Loucy (cell line): ENCODE results near the gene PRKCE.

Experiments used
- H2AFZ ChIP-seq: fragments of 200-600 bp; sonication (generic); 2 replicates; pipeline ENCODE4 v1.6.0; 2016; ENCODE audit warnings: antibody characterized with exemption, mild to moderate bottlenecking, low read length, moderate library complexity
- H3F3A ChIP-seq: fragments of 200-600 bp; 2 replicates; pipeline ENCODE4 v1.6.0; 2016; ENCODE audit warnings: antibody characterized with exemption, low read depth, mild to moderate bottlenecking
- H3K27me3 ChIP-seq: fragments of 200-600 bp; sonication (generic); 2 replicates; pipeline ENCODE4 v1.6.1; 2014; ENCODE audit warnings: low read length, mild to moderate bottlenecking; ENCODE audit not compliant: insufficient read depth, poor library complexity, severe bottlenecking
- H3K36me3 ChIP-seq: fragments of 200-600 bp; sonication (generic); 2 replicates; pipeline ENCODE4 v1.6.1; 2016; ENCODE audit warnings: low read length; ENCODE audit not compliant: insufficient read depth
- H3K4me1 ChIP-seq: fragments of 200-600 bp; sonication (generic); 2 replicates; pipeline ENCODE4 v1.5.1; 2014; ENCODE audit warnings: low read length, mild to moderate bottlenecking; ENCODE audit not compliant: insufficient read depth, poor library complexity, severe bottlenecking
- H3K4me2 ChIP-seq: fragments of 200-600 bp; sonication (generic); 2 replicates; pipeline ENCODE4 v1.6.0; 2014; ENCODE audit warnings: antibody characterized with exemption, low read length, low read depth, mild to moderate bottlenecking; ENCODE audit not compliant: poor library complexity, severe bottlenecking
- H3K4me3 ChIP-seq: fragments of 200-600 bp; sonication (generic); 2 replicates; pipeline ENCODE4 v1.5.1; 2014; ENCODE audit warnings: low read length, mild to moderate bottlenecking, mixed read lengths; ENCODE audit not compliant: poor library complexity, severe bottlenecking
- H3K79me2 ChIP-seq: fragments of 200-600 bp; sonication (generic); 2 replicates; pipeline ENCODE4 v1.6.1; 2014; ENCODE audit warnings: low read length; ENCODE audit not compliant: insufficient read depth
- H3K9ac ChIP-seq: fragments of 200-600 bp; sonication (generic); 2 replicates; pipeline ENCODE4 v1.6.0; 2014; ENCODE audit warnings: mild to moderate bottlenecking, low read depth, low read length, moderate library complexity; ENCODE audit not compliant: poor library complexity, severe bottlenecking
- H3K9me2 ChIP-seq: fragments of 200-600 bp; sonication (generic); replicated peaks from 2 replicates; pipeline ENCODE4 v1.6.1; 2016; ENCODE audit warnings: low read depth, low read length, mixed read lengths
- H3K9me3 ChIP-seq: fragments of 200-600 bp; sonication (generic); 2 replicates; pipeline ENCODE4 v1.6.1; 2014; ENCODE audit warnings: mild to moderate bottlenecking, antibody characterized with exemption, low read length, low read depth; ENCODE audit not compliant: insufficient read depth
- H4K20me1 ChIP-seq: fragments of 200-600 bp; sonication (generic); 2 replicates; pipeline ENCODE4 v1.6.0; 2014; ENCODE audit warnings: antibody characterized with exemption, low read length, mild to moderate bottlenecking; ENCODE audit not compliant: insufficient read depth, poor library complexity, severe bottlenecking
- EZH2phosphoT487 ChIP-seq: fragments of 200-600 bp; IDR thresholded peaks from 2 replicates; pipeline ENCODE4 v1.6.1; 2018; ENCODE audit warnings: antibody characterized with exemption, mild to moderate bottlenecking, moderate library complexity, borderline replicate concordance
- TF ChIP-seq, protein P1 (sequence below): fragments of 200-600 bp; sonication (generic); conservative IDR thresholded peaks from 2 replicates; pipeline ENCODE4 v1.5.1; 2014; ENCODE audit warnings: mild to moderate bottlenecking, antibody characterized with exemption, low read length

PRKCE gene

DNA sequence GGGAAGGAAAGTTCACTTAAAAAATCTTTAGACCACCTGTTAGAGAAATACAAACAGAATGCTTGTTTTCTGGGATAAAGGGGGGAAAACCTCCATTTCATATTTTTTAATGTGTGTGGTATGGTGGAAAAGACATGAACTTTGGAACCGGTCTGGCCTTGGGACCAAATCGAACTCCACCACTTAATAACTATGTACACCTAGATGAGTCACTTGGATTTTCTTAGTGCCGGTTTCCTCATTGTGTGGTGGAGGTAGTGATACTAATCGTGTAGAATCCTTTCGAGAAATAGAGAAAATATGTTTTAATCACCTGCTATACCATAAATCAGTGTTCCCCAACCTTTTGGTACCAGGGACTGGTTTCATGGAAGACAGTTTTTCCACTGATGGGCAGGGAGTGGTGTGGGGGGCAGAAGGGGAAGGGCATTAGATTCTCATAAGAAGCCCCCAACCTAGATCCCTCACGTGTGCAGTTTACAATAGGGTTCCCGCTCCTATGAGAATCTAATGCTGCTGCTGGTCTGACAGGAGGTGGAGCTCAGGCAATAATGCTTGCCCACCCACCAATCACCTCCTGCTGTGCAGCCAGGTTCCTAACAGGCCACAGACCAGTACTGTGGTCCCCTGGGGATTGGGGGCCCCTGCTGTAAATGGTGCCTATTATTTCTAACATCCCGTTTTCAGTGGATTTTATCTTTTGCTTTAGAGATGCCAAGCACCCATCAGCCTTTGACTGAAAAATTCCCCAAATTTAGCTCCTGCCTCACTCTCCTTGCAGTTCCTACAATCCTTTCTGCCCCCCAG lies 308.8 kb downstream of the PRKCE start:
- Histone ChIP-seq H3K79me2 (peaks cover 8% of the 10 kb centered on the region; the same call in 1 of the 2 replicates), H3K4me3 (no peak overlapping the region), H3F3A (peaks cover 9% of the 10 kb centered on the region; the same call in 1 of the 2 replicates), H2AFZ (no peak overlapping the region), H3K4me1 (peaks cover 41% of the 10 kb centered on the region), H3K9ac (no peak overlapping the region), H3K4me2 (peak overlapping the region; percentile 55), H3K9me3 (no peaks in the 10 kb centered on the region), H3K27me3 (no peaks in the 10 kb centered on the region), H4K20me1 (no peaks in the 10 kb centered on the region), H3K9me2 (no peaks in the 10 kb centered on the region), H3K36me3 (no peaks in the 10 kb centered on the region)
- TF ChIP-seq EZH2phosphoT487: no peak
- TF ChIP-seq, protein P1, sequence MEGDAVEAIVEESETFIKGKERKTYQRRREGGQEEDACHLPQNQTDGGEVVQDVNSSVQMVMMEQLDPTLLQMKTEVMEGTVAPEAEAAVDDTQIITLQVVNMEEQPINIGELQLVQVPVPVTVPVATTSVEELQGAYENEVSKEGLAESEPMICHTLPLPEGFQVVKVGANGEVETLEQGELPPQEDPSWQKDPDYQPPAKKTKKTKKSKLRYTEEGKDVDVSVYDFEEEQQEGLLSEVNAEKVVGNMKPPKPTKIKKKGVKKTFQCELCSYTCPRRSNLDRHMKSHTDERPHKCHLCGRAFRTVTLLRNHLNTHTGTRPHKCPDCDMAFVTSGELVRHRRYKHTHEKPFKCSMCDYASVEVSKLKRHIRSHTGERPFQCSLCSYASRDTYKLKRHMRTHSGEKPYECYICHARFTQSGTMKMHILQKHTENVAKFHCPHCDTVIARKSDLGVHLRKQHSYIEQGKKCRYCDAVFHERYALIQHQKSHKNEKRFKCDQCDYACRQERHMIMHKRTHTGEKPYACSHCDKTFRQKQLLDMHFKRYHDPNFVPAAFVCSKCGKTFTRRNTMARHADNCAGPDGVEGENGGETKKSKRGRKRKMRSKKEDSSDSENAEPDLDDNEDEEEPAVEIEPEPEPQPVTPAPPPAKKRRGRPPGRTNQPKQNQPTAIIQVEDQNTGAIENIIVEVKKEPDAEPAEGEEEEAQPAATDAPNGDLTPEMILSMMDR: no peak

DNA sequence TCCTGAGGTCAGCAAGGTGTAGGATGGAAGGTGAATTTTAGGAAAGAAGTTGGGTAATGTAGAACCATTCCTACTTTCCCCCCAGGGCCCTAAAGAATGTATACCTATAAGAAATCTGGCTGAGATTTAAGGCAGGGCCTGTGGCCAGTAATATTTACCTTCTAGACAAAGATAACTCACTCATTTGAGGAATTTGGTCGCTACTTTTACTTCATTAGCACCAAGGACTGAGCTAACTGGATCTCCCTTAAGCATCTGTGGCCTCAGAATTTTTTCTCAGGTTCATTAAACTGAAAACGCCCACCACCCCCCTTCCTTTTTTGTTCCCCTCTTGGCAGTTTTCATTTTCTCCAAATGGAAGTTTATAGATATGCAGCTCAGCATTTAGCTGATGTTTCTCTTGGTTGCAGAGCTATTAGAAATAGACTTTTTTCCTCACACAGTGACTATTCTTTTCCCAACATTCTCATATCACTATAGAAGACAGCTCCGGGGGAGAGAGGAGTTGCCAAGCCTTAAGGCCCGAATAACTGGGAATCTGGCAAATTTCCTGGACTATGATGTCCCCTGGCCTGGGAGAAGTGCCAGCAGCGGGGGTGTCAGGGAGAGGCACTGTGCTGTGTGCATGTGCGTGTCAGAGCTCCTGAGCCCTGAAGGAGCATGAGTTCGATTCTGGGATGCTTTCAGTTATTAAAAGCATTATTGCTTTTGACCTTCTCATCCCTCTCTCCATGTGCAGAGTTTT lies 310.9 kb downstream of the PRKCE start:
- no peak overlapping the region for H3K4me2 ChIP-seq
- no peaks in the 10 kb centered on the region for H3K9me3 ChIP-seq
- H4K20me1 ChIP-seq: no peaks in the 10 kb centered on the region
- no peak overlapping the region for H2AFZ ChIP-seq
- no peaks in the 10 kb centered on the region for H3K36me3 ChIP-seq
- no peak for TF ChIP-seq EZH2phosphoT487
- TF ChIP-seq, protein P1: no peak
- no peak overlapping the region for H3K4me3 ChIP-seq
- peaks cover 20% of the 10 kb centered on the region; the same call in 1 of the 2 replicates for H3K79me2 ChIP-seq
- H3K4me1 ChIP-seq: peaks cover 56% of the 10 kb centered on the region
- no peaks in the 10 kb centered on the region for H3K27me3 ChIP-seq
- H3K9me2 ChIP-seq: no peaks in the 10 kb centered on the region
- no peak overlapping the region for H3K9ac ChIP-seq
- H3F3A ChIP-seq: peaks cover 10% of the 10 kb centered on the region; the same call in 1 of the 2 replicates

DNA sequence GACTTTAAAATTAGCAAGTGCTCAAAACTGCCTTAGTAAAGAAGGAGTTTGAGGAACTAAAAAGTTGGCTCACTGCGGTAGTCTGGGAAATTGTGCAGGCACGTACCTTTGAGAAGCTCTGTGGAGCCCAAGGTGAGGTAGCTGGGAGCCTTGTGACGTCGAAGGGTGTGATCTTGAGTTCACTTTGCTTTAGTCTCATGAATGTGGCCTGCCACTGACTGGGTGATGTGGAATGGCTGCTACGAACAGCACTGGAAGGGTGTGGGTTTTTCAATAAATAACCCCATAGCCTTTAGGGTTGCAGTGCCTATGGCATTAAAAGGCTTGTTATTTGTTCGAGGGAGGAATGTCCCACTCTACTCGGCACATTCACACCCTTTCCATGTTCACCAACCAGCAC lies 312.3 kb downstream of the PRKCE start:
- Histone ChIP-seq H4K20me1 (no peaks in the 10 kb centered on the region), H2AFZ (no peak overlapping the region), H3K4me3 (peak overlapping the region; percentile 64)

More for the DNA sequence above, 312.3 kb downstream of the PRKCE start:
- Histone ChIP-seq H3K4me1 (peaks cover 55% of the 10 kb centered on the region), H3K9me3 (no peaks in the 10 kb centered on the region), H3K79me2 (peaks cover 20% of the 10 kb centered on the region; the same call in 1 of the 2 replicates), H3K4me2 (peak overlapping the region; percentile 79), H3K9ac (no peak overlapping the region), H3K9me2 (no peaks in the 10 kb centered on the region), H3F3A (peaks cover 10% of the 10 kb centered on the region; the same call in 1 of the 2 replicates), H3K36me3 (no peaks in the 10 kb centered on the region), H3K27me3 (no peaks in the 10 kb centered on the region)
- TF ChIP-seq, protein P1: no peak
- TF ChIP-seq EZH2phosphoT487: no peak
